ENCODE results near the gene B3GNT8.
A peak's percentile ranks its signal among the peaks of the same experiment; 100 is the strongest.
"Not testable (repeated sequence)": the region's sequence is repeated elsewhere in the genome, so short reads cannot be mapped to it uniquely, and the experiment has no call there.

Gene B3GNT8, protein sequence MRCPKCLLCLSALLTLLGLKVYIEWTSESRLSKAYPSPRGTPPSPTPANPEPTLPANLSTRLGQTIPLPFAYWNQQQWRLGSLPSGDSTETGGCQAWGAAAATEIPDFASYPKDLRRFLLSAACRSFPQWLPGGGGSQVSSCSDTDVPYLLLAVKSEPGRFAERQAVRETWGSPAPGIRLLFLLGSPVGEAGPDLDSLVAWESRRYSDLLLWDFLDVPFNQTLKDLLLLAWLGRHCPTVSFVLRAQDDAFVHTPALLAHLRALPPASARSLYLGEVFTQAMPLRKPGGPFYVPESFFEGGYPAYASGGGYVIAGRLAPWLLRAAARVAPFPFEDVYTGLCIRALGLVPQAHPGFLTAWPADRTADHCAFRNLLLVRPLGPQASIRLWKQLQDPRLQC

GRCh38 chr19:41426952-41427646 is at the start of gene B3GNT8:
TSS of gene B3GNT8 (minus strand) at chr19:41427374. CDS start at chr19:41426778, 596 bp downstream.
- peak; percentile 72 to 89 (median 73) for DNase-seq

DNA sequence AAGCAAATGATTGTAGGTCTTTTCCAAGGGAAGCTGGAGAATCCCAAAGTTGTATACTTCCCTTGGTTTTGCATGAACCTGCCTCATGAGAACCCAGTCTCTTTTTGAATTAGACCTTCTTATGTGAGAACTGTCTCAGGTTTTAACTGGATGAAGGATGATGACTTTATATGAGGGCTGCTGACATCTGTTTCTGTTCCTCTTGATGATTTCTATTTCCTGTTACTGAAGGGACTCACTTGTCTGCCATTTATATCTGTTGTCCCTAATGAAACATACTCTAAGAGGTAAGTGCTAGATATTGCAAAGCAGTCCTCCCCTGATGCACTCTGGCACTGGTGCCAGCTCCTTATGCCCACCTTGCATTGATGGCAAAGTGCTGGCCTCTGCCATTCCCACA is 49.4 kb upstream of the B3GNT8 start:
- DNase-seq = no peak

DNA sequence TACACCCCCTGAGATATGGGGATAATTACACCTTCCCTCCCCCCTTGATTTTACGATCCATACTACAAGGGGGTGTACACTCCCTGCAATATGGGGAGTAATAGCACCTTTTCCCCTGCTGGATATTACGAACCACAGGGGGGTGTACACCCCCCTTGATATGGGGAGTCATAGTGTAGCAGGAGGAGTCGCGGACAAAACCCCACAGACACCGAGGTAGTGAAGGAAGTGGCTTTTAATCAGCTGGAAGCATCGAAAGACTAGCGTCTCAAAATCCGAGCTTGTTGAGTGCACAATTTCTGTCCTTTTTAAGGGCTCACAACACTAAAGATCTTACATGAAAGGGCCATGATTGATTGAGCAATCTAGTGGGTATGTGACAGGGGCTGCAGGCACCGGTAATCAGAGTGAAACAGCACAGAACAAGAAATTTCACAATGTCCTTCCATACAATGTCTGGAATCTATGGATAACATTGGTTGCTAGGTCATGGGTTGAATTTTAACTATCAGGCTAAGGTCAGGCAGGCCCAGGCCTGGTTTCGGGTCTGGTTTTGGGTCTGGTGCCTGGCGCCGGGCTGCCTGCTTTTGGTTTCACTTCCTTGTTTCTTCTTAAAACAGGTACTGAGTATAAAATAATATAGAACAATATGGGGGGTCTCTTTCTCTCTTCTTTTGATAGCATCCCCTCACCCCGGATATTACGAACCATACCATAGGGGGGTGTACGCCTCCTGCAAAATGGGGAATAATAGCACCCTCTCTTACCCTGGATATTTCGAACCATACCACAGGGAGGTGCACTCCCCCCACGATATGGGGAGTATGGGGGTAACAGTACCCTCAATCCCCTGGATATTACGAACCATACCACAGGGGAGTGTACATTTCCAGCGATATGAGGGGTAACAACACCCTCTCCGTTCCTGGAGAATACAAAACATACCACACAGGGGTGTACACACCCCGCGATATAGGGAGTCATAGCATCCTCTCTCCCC is 36.4 kb upstream of the B3GNT8 start:
- not testable (repeated sequence) for DNase-seq

GRCh38 chr19:41462497-41462896 is 35.3 kb upstream of the B3GNT8 start:
- DNase-seq = no peak

DNA sequence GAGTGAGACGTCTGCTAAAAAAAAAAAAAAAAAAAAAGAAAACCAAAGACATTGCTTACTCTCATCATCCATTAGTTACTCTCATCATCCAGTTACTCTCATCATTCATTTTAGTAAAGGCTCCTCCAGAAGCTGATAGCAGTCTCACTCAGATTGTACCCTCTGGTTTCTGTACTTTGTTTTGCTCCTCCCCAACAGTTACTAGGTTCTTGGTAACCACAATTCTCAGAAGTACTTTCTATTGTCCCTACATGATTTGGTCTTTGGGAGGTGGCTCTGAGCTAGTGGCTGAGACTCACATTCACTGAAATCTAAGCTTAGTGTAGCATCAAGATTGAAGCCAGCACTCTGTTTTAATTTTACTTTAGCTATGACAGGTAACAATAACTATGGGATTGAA is 30.1 kb upstream of the B3GNT8 start:
- DNase-seq = no peak

- DNase-seq = no peak
Observed at GRCh38 chr19:41456342-41456918, 29.3 kb upstream of the B3GNT8 start.

GRCh38 chr19:41455936-41456335 is 28.8 kb upstream of the B3GNT8 start:
- no peak for DNase-seq

DNA sequence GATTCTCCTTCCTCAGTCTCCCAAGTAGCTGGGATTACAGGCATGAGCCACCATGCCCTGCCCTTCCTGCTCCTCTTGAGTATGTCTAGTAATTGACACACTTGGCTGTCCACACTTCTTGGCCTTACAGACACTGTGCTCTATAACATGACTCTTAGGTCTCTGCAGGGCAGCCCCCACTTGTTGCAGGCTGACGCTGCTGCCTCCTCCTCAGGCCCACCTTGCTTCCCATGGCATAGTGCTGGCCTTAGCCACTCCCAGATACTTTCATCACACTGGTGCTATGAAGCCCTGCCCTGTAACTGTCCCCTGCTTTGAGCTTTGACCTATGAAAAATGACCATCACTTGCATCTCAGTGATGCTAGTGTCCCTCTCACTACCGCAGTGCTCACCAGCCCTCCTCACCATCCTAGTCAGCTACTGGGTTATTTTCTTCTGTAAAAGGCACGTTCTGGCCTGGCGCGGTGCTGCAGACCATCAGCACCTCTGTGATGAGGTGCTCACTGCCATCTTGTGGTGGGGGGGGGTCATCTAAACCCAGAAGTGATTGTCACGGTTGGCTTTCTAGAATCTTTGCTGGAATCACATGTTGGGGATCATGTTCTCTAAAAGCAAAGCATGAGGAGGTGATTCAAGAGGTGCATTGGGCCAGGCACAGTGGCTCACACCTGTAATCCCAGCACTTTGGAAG is 25.6 kb upstream of the B3GNT8 start:
- DNase-seq = no peak

DNA sequence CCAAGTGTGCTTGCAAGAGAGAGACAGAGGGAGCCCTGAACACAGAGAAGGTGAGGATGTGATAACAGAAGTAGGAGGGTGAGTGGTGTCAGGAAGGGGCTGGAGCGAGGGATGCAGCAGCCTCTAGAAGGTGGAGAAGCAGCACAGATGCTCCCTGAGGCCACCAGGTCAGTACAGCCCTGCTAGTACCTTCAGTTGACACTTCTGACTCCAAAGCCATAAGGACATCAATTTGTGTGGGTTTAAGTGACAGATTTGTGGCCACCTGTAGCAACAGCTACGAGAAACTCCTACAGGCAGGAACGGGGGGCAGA is 22.6 kb upstream of the B3GNT8 start:
- DNase-seq = peak in 1 of 3 experiments; percentile 32

- DNase-seq = peak; percentile 51 to 82 (median 57)
Observed at GRCh38 chr19:41449079-41449864, 22.1 kb upstream of the B3GNT8 start.

DNA sequence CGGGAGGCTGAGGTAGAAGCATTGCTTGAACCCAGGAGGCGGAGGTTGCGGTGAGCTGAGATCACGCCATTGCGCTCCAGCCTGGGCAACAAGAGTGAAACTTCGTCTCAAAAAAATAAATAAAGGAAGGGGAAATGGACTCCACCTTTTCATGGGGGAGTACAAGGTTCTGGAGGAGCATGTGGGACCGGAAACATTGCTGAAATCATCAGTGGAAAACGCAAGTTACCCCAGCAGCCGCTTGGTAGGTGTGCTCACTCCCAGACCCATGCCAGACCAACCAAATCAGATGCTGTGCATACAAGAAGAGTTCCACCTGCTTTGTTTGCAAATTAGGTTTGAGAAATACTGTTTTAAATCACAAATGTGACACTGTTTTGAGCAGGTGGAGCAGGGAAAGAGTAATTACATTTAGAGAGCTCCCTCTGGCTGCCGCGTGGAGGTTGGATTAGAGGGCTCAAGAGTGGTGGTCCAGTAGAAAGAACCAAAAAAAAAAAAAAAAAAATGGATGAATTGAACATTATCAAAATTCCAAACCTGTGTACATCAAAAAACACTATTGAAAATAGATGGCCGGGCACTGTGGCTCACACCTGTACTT is 20.7 kb upstream of the B3GNT8 start:
- DNase-seq = peak in 1 of 3 experiments; percentile 5

GRCh38 chr19:41445575-41445974 is 18.4 kb upstream of the B3GNT8 start:
- DNase-seq = no peak

GRCh38 chr19:41443813-41444455 is 16.8 kb upstream of the B3GNT8 start:
- DNase-seq = no peak

GRCh38 chr19:41442473-41443355 is 15.5 kb upstream of the B3GNT8 start, which contains the start of gene ERICH4:
TSS of gene ERICH4 (plus strand) at chr19:41443156. CDS start at chr19:41443170, 14 bp downstream.
- no peak for DNase-seq

DNA sequence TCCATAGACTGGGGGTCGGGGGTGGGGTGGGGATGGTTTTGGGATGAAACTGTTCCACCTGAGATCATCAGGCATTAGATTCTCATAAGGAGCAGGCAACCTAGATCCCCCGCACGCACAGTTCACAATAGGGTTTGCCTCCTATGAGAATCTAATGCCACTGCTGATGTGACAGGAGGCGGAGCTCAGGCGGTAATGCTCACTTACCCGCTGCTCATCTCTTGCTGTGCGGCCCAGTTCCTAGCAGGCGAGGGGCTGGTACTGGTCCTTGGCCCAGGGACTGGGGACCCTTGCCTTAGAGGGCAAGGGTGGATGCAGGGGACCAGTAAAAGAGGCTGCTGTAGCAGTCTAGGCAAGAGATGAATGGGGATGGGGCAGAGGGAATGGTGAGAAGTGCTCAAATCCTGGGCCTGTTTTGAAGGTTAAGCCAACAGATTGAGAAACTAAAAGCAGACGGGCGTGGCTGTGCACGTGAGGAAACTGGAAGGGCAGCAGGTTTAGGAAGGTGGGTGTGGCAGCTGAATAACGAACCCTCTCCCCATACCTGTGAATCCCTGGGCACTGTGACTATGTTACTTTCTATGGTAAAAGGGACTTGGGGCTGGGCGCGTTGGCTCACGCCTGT is 14.3 kb upstream of the B3GNT8 start:
- DNase-seq = no peak

DNA sequence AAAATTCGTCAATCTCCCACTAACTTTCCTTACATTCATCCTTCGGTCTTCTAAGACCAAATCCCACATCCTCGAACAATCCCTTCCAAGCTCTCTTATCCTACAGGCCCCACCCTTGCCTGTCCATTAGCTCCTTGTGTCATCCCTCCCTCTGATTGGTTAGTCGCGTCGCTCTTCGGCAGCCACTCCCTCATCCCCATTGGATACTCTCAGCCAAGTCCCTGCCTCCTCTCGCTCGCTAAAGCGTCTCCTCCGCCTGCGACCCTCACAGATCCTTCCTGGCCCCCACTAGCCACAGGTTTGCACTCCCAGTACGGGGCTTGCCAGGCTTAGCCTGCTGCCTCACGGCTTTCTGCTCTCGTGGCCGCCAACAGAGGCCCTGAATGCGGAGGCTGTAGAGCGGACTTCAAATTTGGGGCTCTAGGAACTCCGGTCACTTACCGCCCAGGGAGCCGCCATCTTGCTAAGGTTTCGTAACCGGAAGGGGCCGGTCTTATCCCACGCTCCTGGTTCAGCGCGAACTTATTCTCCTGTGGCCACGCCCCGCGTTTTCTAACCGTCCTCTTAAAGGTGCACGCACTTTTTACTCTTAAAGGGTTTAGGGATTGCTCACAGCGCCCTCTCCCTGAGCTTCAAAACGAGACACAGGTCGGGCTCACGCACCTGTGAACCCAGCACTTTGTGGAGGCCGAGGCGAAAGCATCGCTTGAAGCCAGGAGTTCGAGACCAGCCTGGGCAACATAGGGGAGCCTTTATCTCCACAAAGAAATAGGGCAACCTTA is 12.5 kb upstream of the B3GNT8 start, which contains the start of gene DMAC2:
Gene DMAC2 (minus strand): TSS at position 472 of the 782 bp plus-strand sequence. CDS start 13 bp downstream, at position 459.
- peak; percentile 98 to 100 (median 99) for DNase-seq

DNA sequence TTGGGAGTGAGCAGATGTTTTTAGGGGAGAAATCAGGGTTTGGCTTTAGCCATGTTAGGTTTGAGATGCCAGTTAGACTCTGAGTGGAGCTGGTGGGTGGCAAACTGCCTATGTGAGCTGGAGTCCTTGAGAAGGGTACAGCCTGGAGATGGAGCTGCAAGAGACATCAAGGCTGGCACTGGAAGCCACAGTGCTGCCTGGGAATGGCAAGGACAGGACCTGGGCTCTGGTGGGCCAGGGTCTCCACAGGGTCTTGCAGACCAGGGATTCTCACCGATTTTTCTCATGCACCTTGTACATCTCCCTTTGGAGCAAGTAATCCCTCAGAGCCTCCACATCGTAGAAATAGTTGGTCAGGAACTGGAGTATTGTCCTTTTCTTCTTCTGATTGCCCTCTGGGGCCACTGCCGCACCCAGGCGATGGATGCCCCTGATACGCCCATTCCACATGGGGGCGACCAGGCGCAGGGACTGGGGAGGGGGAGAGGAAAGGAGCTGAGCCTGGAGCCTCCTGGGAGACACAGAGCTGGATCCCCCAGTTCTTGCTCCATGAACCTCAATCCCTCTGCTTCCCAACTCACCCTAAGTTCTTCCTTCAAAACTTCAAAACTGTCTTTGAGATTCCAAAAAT is 10.9 kb upstream of the B3GNT8 start:
- no peak for DNase-seq
